Gastrocnemius medialis (tissue), 4 donors: ENCODE data around the gene POMZP3. TPM values are rescaled to one million over a fixed set of nuclear protein-coding genes. Genes with fewer than 3 reads are reported as not detected.
"Not testable (repeated sequence)": the region's sequence is repeated elsewhere in the genome, so short reads cannot be mapped to it uniquely, and the experiment has no call there.

Experiments used
- ATAC-seq, 2 donors: fragments of 150-250 bp; one replicate each; pipeline ENCODE4 v1.9.1; 2016
- DNase-seq, 2 donors: peaks; one replicate each; pipeline ENCODE4 v3.0.0-alpha.2; 2019
- H3K27ac ChIP-seq, 4 donors: fragments of 200-600 bp; sonication (generic); 1 replicate in 1 of 4; 2 replicates in 3 of 4; pipeline ENCODE4 v1.5.1; 2016 to 2018; ENCODE audit warnings: mild to moderate bottlenecking in 2 of 4, moderate library complexity in 1 of 4
- H3K27me3 ChIP-seq, 3 donors: fragments of 200-600 bp; sonication (generic) in 2 of 3; 1 replicate in 1 of 3; 2 replicates in 2 of 3; pipeline versions ENCODE4 v1.5.1 to v1.6.0; 2016 to 2019; ENCODE audit warnings: mild to moderate bottlenecking in 1 of 3, moderate library complexity in 1 of 3
- H3K36me3 ChIP-seq, 2 donors: fragments of 200-600 bp; sonication (generic) in 1 of 2; one replicate each; pipeline ENCODE4 v1.5.1; 2017 to 2018
- H3K4me1 ChIP-seq, 2 donors: fragments of 200-600 bp; sonication (generic) in 1 of 2; one replicate each; pipeline ENCODE4 v1.5.1; 2016 to 2017; ENCODE audit warnings: mild to moderate bottlenecking in 2 of 2
- H3K4me3 ChIP-seq, 4 donors: fragments of 200-600 bp; sonication (generic) in 3 of 4; 1 replicate in 1 of 4; 2 replicates in 3 of 4; pipeline ENCODE4 v1.5.1; 2016 to 2019; ENCODE audit warnings: mild to moderate bottlenecking in 2 of 4
- H3K9me3 ChIP-seq, 3 donors: fragments of 200-600 bp; sonication (generic) in 2 of 3; 1 replicate in 1 of 3; 2 replicates in 2 of 3; pipeline ENCODE4 v1.5.1; 2016 to 2019
- in situ Hi-C, 4 donors: fragments of 200-750 bp; cut with MboI; loops; one replicate each; pipeline versions ENCODE4 v1.15.0 to v1.8.0; 2017; ENCODE audit warnings: low sequenced_read_pairs in 4 of 4
- intact Hi-C: fragments of 100-400 bp; cut with DNase I; formaldehyde crosslinking; loops from one replicate; pipeline ENCODE4 v1.15.1; 2023; ENCODE audit warnings: low total_unique reads
- total RNA-seq, 4 donors: library from RNA; depleted of rRNA; stranded (reverse); fragments of >200 nt; gene quantifications; one replicate each; pipeline versions ENCODE4 v1.1.0 to v1.2.3, GENCODE V29; 2016

The POMZP3 gene
- total RNA-seq, 4 donors from 2014 or later, result 3.3 to 8.1 (median 5.7) TPM

DNA sequence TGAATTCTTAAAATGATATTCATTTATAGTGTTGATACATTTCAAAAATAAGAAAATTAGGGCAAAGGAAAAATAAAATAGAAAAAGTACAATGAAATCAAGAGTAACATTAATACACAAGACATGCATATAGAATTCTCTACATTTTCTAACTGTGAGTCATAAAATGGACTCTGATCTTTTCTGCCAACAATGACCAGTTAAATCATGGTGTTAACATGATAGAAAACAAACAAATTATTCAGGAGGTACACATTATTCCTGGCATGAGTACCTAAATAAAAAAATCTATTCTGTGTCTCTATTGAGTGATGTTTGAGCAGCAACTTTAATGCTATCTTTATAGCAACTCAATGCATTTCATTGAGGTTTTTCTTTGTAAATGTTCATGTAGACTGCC lies 58.3 kb downstream of the POMZP3 start:
- H3K9me3 ChIP-seq, in situ Hi-C loops, H3K36me3 ChIP-seq, H3K4me1 ChIP-seq, H3K4me3 ChIP-seq, H3K27ac ChIP-seq, ATAC-seq, H3K27me3 ChIP-seq, intact Hi-C loops, DNase-seq: not testable (repeated sequence)

DNA sequence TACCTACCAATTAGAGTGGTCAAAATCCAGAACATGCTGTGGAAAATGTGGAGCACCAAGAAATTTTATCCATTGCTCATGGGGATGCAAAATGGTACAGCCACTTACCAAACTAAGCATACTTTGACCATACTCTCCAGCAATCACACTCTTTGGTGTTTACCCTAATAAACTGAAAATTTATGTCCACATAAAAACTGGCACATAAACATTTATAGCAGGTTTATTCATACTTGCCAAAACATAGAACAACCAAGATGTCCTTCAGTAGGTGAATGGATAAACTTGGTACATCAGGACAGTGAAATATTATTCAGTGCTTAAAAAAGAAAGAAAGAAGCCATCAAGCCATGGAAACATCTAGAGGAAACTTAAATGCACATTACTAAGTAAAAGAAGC lies 59.3 kb downstream of the POMZP3 start:
- ATAC-seq, intact Hi-C loops, H3K27ac ChIP-seq, DNase-seq, H3K9me3 ChIP-seq, H3K4me1 ChIP-seq, H3K27me3 ChIP-seq, H3K36me3 ChIP-seq, H3K4me3 ChIP-seq, in situ Hi-C loops: not testable (repeated sequence)

GRCh38 chr7:76567311-76567710 lies 59.8 kb downstream of the POMZP3 start:
- H3K4me3 ChIP-seq, H3K4me1 ChIP-seq, ATAC-seq, DNase-seq, H3K36me3 ChIP-seq, in situ Hi-C loops, H3K27ac ChIP-seq, H3K27me3 ChIP-seq, intact Hi-C loops, H3K9me3 ChIP-seq: not testable (repeated sequence)

DNA sequence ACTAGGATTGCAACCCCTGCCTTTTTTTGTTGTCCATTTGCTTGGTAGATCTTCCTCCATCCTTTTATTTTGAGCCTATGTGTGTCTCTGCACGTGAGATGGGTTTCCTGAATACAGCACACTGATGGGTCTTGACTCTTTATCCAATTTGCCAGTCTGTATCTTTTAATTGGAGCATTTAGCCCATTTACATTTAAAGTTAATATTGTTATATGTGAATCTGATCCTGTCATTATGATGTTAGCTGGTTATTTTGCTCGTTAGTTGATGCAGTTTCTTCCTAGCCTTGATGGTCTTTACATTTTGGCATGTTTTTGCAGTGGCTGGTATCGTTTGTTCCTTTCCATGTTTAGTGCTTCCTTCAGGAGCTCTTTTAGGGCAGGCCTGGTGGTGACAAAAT lies 62.1 kb downstream of the POMZP3 start:
- intact Hi-C loops, H3K36me3 ChIP-seq, DNase-seq, H3K4me3 ChIP-seq, H3K4me1 ChIP-seq, H3K27me3 ChIP-seq, H3K27ac ChIP-seq, H3K9me3 ChIP-seq, in situ Hi-C loops, ATAC-seq: not testable (repeated sequence)

DNA sequence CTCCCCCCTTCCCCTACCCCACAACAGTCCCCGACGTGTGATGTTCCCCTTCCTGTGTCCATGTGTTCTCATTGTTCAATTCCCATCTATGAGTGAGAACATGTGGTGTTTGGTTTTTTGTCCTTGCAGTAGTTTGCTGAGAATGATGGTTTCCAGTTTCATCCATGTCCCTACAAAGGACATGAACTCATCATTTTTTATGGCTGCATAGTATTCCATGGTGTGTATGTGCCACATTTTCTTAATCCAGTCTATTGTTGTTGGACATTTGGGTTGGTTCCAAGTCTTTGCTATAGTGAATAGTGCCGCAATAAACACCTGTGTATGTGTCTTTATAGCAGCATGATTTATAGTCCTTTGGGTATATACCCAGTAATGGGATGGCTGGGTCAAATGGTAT lies 65.7 kb downstream of the POMZP3 start:
- DNase-seq, result not testable (repeated sequence)

DNA sequence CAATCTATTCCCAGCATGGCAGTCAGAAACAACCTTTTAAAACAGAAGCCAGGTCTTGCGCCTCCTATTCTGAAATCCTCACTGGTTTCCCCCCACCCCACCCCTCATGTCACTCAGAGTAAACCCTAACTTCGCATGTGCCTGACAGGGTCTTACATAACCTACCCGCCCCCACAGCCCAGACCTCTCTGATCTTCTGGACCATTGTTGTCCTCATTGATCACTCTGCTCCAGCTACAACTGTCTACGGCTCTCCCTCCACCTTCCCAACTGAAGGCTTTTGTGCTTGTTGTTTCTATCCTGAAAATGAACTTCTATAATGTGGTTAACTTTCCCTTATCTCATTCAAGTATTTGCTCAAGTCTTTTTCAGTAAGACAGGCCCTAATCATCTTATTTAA lies 66.9 kb downstream of the POMZP3 start:
- in situ Hi-C loops, H3K36me3 ChIP-seq, H3K9me3 ChIP-seq, H3K27me3 ChIP-seq, ATAC-seq, H3K4me3 ChIP-seq, H3K4me1 ChIP-seq, DNase-seq, intact Hi-C loops, H3K27ac ChIP-seq: not testable (repeated sequence)

More for the DNA sequence above, 65.7 kb downstream of the POMZP3 start:
- H3K4me1 ChIP-seq, H3K36me3 ChIP-seq, ATAC-seq, H3K27me3 ChIP-seq, H3K27ac ChIP-seq, H3K9me3 ChIP-seq, intact Hi-C loops, H3K4me3 ChIP-seq, in situ Hi-C loops: not testable (repeated sequence)

Other genes starting within 250 kb of the POMZP3 start
- under 1 TPM in 3 of 4 donors, not detected in 1; 0.20 to 0.68 (median 0.25) TPM for gene SSC4D, start 217.6 kb downstream of the POMZP3 start, total RNA-seq
- gene ZP3, start 202.3 kb downstream of the POMZP3 start, total RNA-seq, result 1 to 10 TPM in 1 of 4 donors, not detected in 3; 1.1 TPM
- gene DTX2, start 165.6 kb downstream of the POMZP3 start, total RNA-seq, result 10 to 100 TPM; 14.8 to 23.2 (median 18.8) TPM
- under 1 TPM in 3 of 4 donors, not detected in 1; 0.22 to 0.92 (median 0.27) TPM for gene UPK3B, start 116.7 kb downstream of the POMZP3 start, total RNA-seq
- gene SPDYE16, start 84.0 kb downstream of the POMZP3 start, total RNA-seq, result under 1 TPM in 1 of 4 donors, not detected in 3; 0.31 TPM